Caco-2 (cell line): ENCODE results near the gene KRT77. TPM values are rescaled to one million over a fixed set of nuclear protein-coding genes. Genes with fewer than 3 reads are reported as not detected.

ENCODE experiments used
- BruUV-seq: library from RNA; stranded (reverse); fragments of 400-500 nt; replicated peaks from 2 replicates; lab custom pipeline; 2021; lab: Mats Ljungman, UMichigan
- CTCF ChIA-PET: fragments of 300-600 bp; sonication (Branson Sonifier 250); formaldehyde crosslinking; loops from one replicate; lab custom pipeline; 2022; ENCODE audit warnings: antibody characterized with exemption; lab: Charles Lee
- POLR2A ChIA-PET: fragments of 300-600 bp; sonication (Branson Sonifier 250); formaldehyde crosslinking; loops from one replicate; lab custom pipeline; 2022; ENCODE audit warnings: antibody characterized with exemption; lab: Charles Lee
- DNase-seq, 2 experiments: peaks; one replicate each; pipeline versions ENCODE4 v3.0.0 to v3.0.0-alpha.2; 2020 to 2022
- H3K27me3 ChIP-seq: replicated peaks from 2 replicates; pipeline ENCODE4 v1.6.0; 2011; ENCODE audit warnings: low read length; ENCODE audit not compliant: control insufficient read depth, insufficient read depth
- H3K36me3 ChIP-seq: 2 replicates; pipeline ENCODE4 v1.5.1; 2011; ENCODE audit warnings: low read length; ENCODE audit not compliant: control insufficient read depth, insufficient read depth
- H3K4me1 ChIP-seq: fragments of 250-450 bp; sonication (Bioruptor Pico); 2 replicates; pipeline ENCODE4 v1.5.1; 2020; ENCODE audit warnings: mild to moderate bottlenecking
- H3K4me3 ChIP-seq: 2 replicates; pipeline ENCODE4 v1.5.1; 2011; ENCODE audit warnings: low read depth, mild to moderate bottlenecking, control low read depth, low read length
- H3K9me3 ChIP-seq: fragments of 250-450 bp; sonication (Bioruptor Pico); 2 replicates; pipeline ENCODE4 v1.5.1; 2020; ENCODE audit warnings: mild to moderate bottlenecking, moderate library complexity
- H3K27ac Mint-ChIP-seq: one replicate; pipeline ENCODE4 v1.8.0; 2022; ENCODE audit warnings: mixed read lengths; ENCODE audit not compliant: unreplicated experiment
- H3K27me3 Mint-ChIP-seq: one replicate; pipeline ENCODE4 v1.8.0; 2022; ENCODE audit warnings: mixed read lengths; ENCODE audit not compliant: insufficient read depth, unreplicated experiment
- H3K36me3 Mint-ChIP-seq: one replicate; pipeline ENCODE4 v1.8.0; 2022; ENCODE audit warnings: mild to moderate bottlenecking, mixed read lengths; ENCODE audit not compliant: insufficient read depth, unreplicated experiment
- H3K4me1 Mint-ChIP-seq: one replicate; pipeline ENCODE4 v1.8.0; 2022; ENCODE audit warnings: low read depth, mixed read lengths; ENCODE audit not compliant: unreplicated experiment
- H3K4me3 Mint-ChIP-seq: one replicate; pipeline ENCODE4 v1.8.0; 2022; ENCODE audit warnings: mild to moderate bottlenecking, moderate library complexity, mixed read lengths; ENCODE audit not compliant: unreplicated experiment
- H3K9me3 Mint-ChIP-seq: one replicate; pipeline ENCODE4 v1.8.0; 2022; ENCODE audit warnings: mixed read lengths; ENCODE audit not compliant: unreplicated experiment
- CTCF ChIP-seq, 2 experiments: fragments of 200-600 bp in 1 of 2; IDR thresholded peaks; 1 replicate in 1 of 2; 2 replicates in 1 of 2; pipeline versions ENCODE4 v1.5.1 to v1.8.0; 2011 to 2022; ENCODE audit warnings: antibody characterized with exemption in 1 of 2, control low read depth in 1 of 2, inconsistent platforms in 1 of 2, low read depth in 1 of 2, low read length in 1 of 2, mild to moderate bottlenecking in 1 of 2, moderate library complexity in 1 of 2; ENCODE audit not compliant: insufficient read depth in 1 of 2, severe bottlenecking in 1 of 2, unreplicated experiment in 1 of 2
- intact Hi-C: fragments of 100-400 bp; cut with micrococcal nuclease; formaldehyde crosslinking; loops from one replicate; pipeline ENCODE4 v1.10.0; 2022; ENCODE audit not compliant: unreplicated experiment
- total RNA-seq: library from RNA; stranded (reverse); gene quantifications from 2 replicates; pipeline ENCODE4 v1.2.3, GENCODE V29; 2022

KRT77 gene
- total RNA-seq, 1 experiment from 2014 or later = not detected

GRCh38 chr12:52643233-52644077 lies 59.9 kb downstream of the KRT77 start:
- no peak for TF ChIP-seq CTCF (IDR thresholded peaks at IDR 0.05; ENCODE audit: insufficient read depth in 1 of 2, low read depth in 1 of 2, low read length in 1 of 2, severe bottlenecking in 1 of 2, unreplicated experiment in 1 of 2)
- Mint-ChIP-seq H3K36me3 (no peaks in the 10 kb centered on the region), H3K27ac (no peak overlapping the region), H3K9me3 (no peaks in the 10 kb centered on the region), H3K4me1 (no peaks in the 10 kb centered on the region), H3K4me3 (no peak overlapping the region), H3K27me3 (peaks cover 35% of the 10 kb centered on the region)
- DNase-seq = no peak
- CTCF ChIA-PET = no interaction called here
- no peaks in the 10 kb centered on the region for H3K27me3 ChIP-seq
- no peak overlapping the region for H3K4me3 ChIP-seq
- BruUV-seq = no TSS peak
- intact Hi-C loops = no loop called here
- H3K9me3 ChIP-seq = no peaks in the 10 kb centered on the region
- H3K4me1 ChIP-seq = no peaks in the 10 kb centered on the region
- POLR2A ChIA-PET = no interaction called here
- H3K36me3 ChIP-seq = no peaks in the 10 kb centered on the region

- no peaks in the 10 kb centered on the region for H3K4me1 Mint-ChIP-seq
- no TSS peak for BruUV-seq
- no peak for TF ChIP-seq CTCF (IDR thresholded peaks at IDR 0.05; ENCODE audit: insufficient read depth in 1 of 2, low read depth in 1 of 2, low read length in 1 of 2, severe bottlenecking in 1 of 2, unreplicated experiment in 1 of 2)
- no peaks in the 10 kb centered on the region for H3K9me3 ChIP-seq
- no peaks in the 10 kb centered on the region for H3K27me3 ChIP-seq
- H3K4me3 ChIP-seq = no peak overlapping the region
- H3K27me3 Mint-ChIP-seq = peaks cover 29% of the 10 kb centered on the region
- no peaks in the 10 kb centered on the region for H3K4me1 ChIP-seq
- ChIA-PET POLR2A (no interaction called here), CTCF (no interaction called here)
- H3K27ac Mint-ChIP-seq = no peak overlapping the region
- intact Hi-C loops = no loop called here
- H3K4me3 Mint-ChIP-seq = no peak overlapping the region
- H3K36me3 Mint-ChIP-seq = no peaks in the 10 kb centered on the region
- DNase-seq = no peak
- no peaks in the 10 kb centered on the region for H3K9me3 Mint-ChIP-seq
- H3K36me3 ChIP-seq = no peaks in the 10 kb centered on the region
These were observed 61.9 kb downstream of the KRT77 start for GRCh38 chr12:52641468-52641867.

Other genes starting within 250 kb of the KRT77 start
- not detected in 2 replicates for gene KRT6C, start 229.7 kb downstream of the KRT77 start, total RNA-seq
- 0.14 TPM in 1 of 2 replicates, not detected in the other for gene KRT6A, start 210.3 kb downstream of the KRT77 start, total RNA-seq
- 0.50 and 0.91 TPM in 2 replicates for gene KRT5, start 183.1 kb downstream of the KRT77 start, total RNA-seq
- 1.2 and 1.5 TPM in 2 replicates for gene KRT71, start 150.4 kb downstream of the KRT77 start, total RNA-seq
- gene KRT74, start 129.7 kb downstream of the KRT77 start, total RNA-seq = not detected in 2 replicates
- gene KRT72, start 102.1 kb downstream of the KRT77 start, total RNA-seq = not detected in 2 replicates
- not detected in 2 replicates for gene KRT73, start 85.0 kb downstream of the KRT77 start, total RNA-seq
- gene KRT2, start 51.3 kb downstream of the KRT77 start, total RNA-seq = not detected in 2 replicates
- 0.20 TPM in 1 of 2 replicates, not detected in the other for gene KRT1, start 23.1 kb downstream of the KRT77 start, total RNA-seq
- gene KRT76, start 73.8 kb upstream of the KRT77 start, total RNA-seq = not detected in 2 replicates
- not detected in 2 replicates for gene KRT3, start 92.6 kb upstream of the KRT77 start, total RNA-seq
- 3.4 and 5.2 TPM in 2 replicates for gene KRT4, start 110.6 kb upstream of the KRT77 start, total RNA-seq
- gene KRT79, start 130.8 kb upstream of the KRT77 start, total RNA-seq = not detected in 2 replicates
- not detected in 2 replicates for gene KRT78, start 145.5 kb upstream of the KRT77 start, total RNA-seq
- 3,707 and 3,725 TPM in 2 replicates for gene KRT8, start 201.6 kb upstream of the KRT77 start, total RNA-seq
- 2,564 and 2,674 TPM in 2 replicates for gene KRT18, start 245.6 kb upstream of the KRT77 start, total RNA-seq